ENCODE measurements around the gene GSK3A.

DNA sequence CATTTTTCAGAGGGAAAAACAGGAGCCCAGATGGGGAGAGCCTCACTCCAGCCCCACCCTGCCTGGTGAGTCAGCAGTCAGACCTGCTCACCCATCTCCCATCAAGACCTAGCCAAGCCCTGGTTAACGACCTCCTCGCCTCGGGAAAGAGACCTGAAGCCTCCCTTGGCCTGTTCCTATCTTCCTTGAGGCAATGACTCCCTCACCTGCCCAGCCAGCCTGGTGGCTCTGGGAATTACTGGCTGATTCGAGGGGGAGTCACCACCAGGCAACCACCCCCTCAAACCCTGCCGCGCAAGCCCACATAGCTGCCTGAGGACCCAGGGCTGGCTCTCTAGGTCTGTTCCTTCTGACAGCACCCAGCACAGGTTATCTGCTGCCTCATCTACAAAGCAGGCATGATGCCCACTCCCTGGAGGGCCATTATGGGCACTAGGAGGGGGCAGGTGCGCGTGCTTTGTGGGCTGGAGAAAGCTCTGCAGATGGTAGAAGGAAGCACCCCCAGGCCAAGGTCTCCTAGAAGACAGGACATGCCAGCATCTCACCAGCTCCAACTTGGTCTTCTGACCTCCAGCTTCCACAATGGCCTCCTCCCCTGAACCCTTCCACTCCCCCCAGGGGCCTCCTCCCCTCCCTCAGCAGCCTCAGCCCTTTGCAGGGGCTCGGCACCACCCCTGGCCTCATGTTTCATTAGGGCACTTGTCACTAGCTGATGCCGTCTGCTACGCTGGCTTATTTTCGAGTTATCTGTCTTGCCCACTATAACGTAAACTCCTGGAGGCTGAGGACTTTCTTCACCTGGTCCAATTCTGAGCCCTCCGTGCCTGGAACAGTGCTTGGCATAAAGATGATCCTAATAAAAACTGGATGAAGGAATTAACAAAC, 35.3 kb downstream of the GSK3A start:
- TF ChIP-seq, protein P1, sequence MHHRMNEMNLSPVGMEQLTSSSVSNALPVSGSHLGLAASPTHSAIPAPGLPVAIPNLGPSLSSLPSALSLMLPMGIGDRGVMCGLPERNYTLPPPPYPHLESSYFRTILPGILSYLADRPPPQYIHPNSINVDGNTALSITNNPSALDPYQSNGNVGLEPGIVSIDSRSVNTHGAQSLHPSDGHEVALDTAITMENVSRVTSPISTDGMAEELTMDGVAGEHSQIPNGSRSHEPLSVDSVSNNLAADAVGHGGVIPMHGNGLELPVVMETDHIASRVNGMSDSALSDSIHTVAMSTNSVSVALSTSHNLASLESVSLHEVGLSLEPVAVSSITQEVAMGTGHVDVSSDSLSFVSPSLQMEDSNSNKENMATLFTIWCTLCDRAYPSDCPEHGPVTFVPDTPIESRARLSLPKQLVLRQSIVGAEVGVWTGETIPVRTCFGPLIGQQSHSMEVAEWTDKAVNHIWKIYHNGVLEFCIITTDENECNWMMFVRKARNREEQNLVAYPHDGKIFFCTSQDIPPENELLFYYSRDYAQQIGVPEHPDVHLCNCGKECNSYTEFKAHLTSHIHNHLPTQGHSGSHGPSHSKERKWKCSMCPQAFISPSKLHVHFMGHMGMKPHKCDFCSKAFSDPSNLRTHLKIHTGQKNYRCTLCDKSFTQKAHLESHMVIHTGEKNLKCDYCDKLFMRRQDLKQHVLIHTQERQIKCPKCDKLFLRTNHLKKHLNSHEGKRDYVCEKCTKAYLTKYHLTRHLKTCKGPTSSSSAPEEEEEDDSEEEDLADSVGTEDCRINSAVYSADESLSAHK (tag by site-specific recombination; IDR thresholded peaks at IDR 0.05) = no peak
- TF ChIP-seq ZNF776 (tag by site-specific recombination; IDR thresholded peaks at IDR 0.05; ENCODE audit: borderline replicate concordance) = no peak
- TF ChIP-seq YY1 (tag by site-specific recombination; IDR thresholded peaks at IDR 0.05) = no peak
- TF ChIP-seq, protein P2, sequence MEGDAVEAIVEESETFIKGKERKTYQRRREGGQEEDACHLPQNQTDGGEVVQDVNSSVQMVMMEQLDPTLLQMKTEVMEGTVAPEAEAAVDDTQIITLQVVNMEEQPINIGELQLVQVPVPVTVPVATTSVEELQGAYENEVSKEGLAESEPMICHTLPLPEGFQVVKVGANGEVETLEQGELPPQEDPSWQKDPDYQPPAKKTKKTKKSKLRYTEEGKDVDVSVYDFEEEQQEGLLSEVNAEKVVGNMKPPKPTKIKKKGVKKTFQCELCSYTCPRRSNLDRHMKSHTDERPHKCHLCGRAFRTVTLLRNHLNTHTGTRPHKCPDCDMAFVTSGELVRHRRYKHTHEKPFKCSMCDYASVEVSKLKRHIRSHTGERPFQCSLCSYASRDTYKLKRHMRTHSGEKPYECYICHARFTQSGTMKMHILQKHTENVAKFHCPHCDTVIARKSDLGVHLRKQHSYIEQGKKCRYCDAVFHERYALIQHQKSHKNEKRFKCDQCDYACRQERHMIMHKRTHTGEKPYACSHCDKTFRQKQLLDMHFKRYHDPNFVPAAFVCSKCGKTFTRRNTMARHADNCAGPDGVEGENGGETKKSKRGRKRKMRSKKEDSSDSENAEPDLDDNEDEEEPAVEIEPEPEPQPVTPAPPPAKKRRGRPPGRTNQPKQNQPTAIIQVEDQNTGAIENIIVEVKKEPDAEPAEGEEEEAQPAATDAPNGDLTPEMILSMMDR (tag by site-specific recombination; IDR thresholded peaks at IDR 0.05) = no peak
- TF ChIP-seq ZIC2 (tag by site-specific recombination; IDR thresholded peaks at IDR 0.05) = no peak
- TF ChIP-seq ZNF274 (IDR thresholded peaks at IDR 0.05; ENCODE audit: low read length) = no peak
- TF ChIP-seq ZNF274 (tag by site-specific recombination; IDR thresholded peaks at IDR 0.05; ENCODE audit: borderline replicate concordance) = no peak
- no peak for TF ChIP-seq ZNF416 (tag by site-specific recombination; IDR thresholded peaks at IDR 0.05)
